Progenitor cell of endocrine pancreas (in vitro differentiated cells): Measurements from ENCODE around the gene DNALI1. TPM values are rescaled to one million over a fixed set of nuclear protein-coding genes. Genes with fewer than 3 reads are reported as not detected.

Source experiments
- DNase-seq: peaks from one replicate; pipeline ENCODE4 v3.0.0; 2021; ENCODE audit warnings: low spot score; ENCODE audit not compliant: unreplicated experiment
- H3K27ac Mint-ChIP-seq: 2 replicates; pipeline ENCODE4 v1.8.0; 2021; ENCODE audit warnings: mild to moderate bottlenecking, moderate library complexity, mixed read lengths
- H3K27me3 Mint-ChIP-seq: 2 replicates; pipeline ENCODE4 v1.8.0; 2021; ENCODE audit warnings: mixed read lengths
- H3K36me3 Mint-ChIP-seq: 2 replicates; pipeline ENCODE4 v1.8.0; 2022; ENCODE audit warnings: mixed read lengths; ENCODE audit not compliant: insufficient read depth
- H3K4me1 Mint-ChIP-seq: 2 replicates; pipeline ENCODE4 v1.8.0; 2021; ENCODE audit warnings: low read depth, mixed read lengths
- H3K4me3 Mint-ChIP-seq: 2 replicates; pipeline ENCODE4 v1.8.0; 2021; ENCODE audit warnings: low read depth, mild to moderate bottlenecking, moderate library complexity, mixed read lengths
- H3K9me3 Mint-ChIP-seq: 2 replicates; pipeline ENCODE4 v1.8.0; 2021; ENCODE audit warnings: low read depth, mixed read lengths
- CTCF ChIP-seq: fragments of 200-600 bp; sonication (generic); IDR thresholded peaks from one replicate; pipeline ENCODE4 v1.5.0; 2021; ENCODE audit warnings: antibody characterized with exemption, mild to moderate bottlenecking; ENCODE audit not compliant: unreplicated experiment
- total RNA-seq: library from RNA; stranded (reverse); gene quantifications from 2 replicates; pipeline ENCODE4 v1.2.1, GENCODE V29; 2021

Gene DNALI1
- total RNA-seq, 1 donor from 2014 or later = 75.4 TPM

GRCh38 chr1:37616330-37616729, 59.6 kb downstream of the DNALI1 start:
- no peak for DNase-seq
- Mint-ChIP-seq H3K4me3 (no peak overlapping the region), H3K27ac (no peak overlapping the region), H3K4me1 (no peaks in the 10 kb centered on the region), H3K9me3 (no peaks in the 10 kb centered on the region), H3K36me3 (no peaks in the 10 kb centered on the region), H3K27me3 (peaks cover 72% of the 10 kb centered on the region)
- no peak for TF ChIP-seq CTCF

Other genes starting within 250 kb of the DNALI1 start
- gene ZC3H12A, start 82.4 kb upstream of the DNALI1 start, total RNA-seq = 3.0 TPM in 2 replicates
- gene MEAF6, start 42.2 kb upstream of the DNALI1 start, total RNA-seq = 78.2 and 83.1 TPM in 2 replicates
- 17.1 and 18.2 TPM in 2 replicates for gene SNIP1, start 2.6 kb upstream of the DNALI1 start, total RNA-seq
- gene GNL2, start 39.0 kb downstream of the DNALI1 start, total RNA-seq = 50.0 and 55.0 TPM in 2 replicates
- not detected in 2 replicates for gene RSPO1, start 78.0 kb downstream of the DNALI1 start, total RNA-seq
- 19.3 and 20.6 TPM in 2 replicates for gene CDCA8, start 135.6 kb downstream of the DNALI1 start, total RNA-seq
- 5.1 and 6.2 TPM in 2 replicates for gene EPHA10, start 208.2 kb downstream of the DNALI1 start, total RNA-seq
- gene MANEAL, start 236.9 kb downstream of the DNALI1 start, total RNA-seq = 23.2 and 23.8 TPM in 2 replicates